HG02938 (cell line): Measurements from ENCODE around the gene RXFP4.
"Not testable (repeated sequence)": the region's sequence is repeated elsewhere in the genome, so short reads cannot be mapped to it uniquely, and the experiment has no call there.

ENCODE experiments used
- ATAC-seq: cut with Tn5 transposase; IDR thresholded peaks from one replicate; pipeline ENCODE4 v1.9.1; 2021; ENCODE audit warnings: mild to moderate bottlenecking, moderate library complexity; ENCODE audit not compliant: unreplicated experiment

Gene RXFP4

GRCh38 chr1:155976913-155977689 lies 35.7 kb downstream of the RXFP4 start:
- ATAC-seq = no peak

GRCh38 chr1:155977690-155978324 lies 36.4 kb downstream of the RXFP4 start:
- no peak for ATAC-seq

GRCh38 chr1:155978325-155978972 lies 37.0 kb downstream of the RXFP4 start, which contains the start of gene ARHGEF2:
Gene ARHGEF2 (minus strand): TSS chr1:155978547. CDS start chr1:155978427, 120 bp downstream.
- no peak for ATAC-seq

GRCh38 chr1:155978973-155979429 lies 37.6 kb downstream of the RXFP4 start:
- no peak for ATAC-seq

GRCh38 chr1:155979597-155980343 lies 38.3 kb downstream of the RXFP4 start:
- no peak for ATAC-seq

GRCh38 chr1:155981266-155982088 lies 40.0 kb downstream of the RXFP4 start:
- no peak for ATAC-seq

GRCh38 chr1:155982106-155982505 lies 40.7 kb downstream of the RXFP4 start:
- ATAC-seq = no peak

- no peak for ATAC-seq
Measured at GRCh38 chr1:155983191-155984024, 42.0 kb downstream of the RXFP4 start.

GRCh38 chr1:155984341-155984740 lies 42.9 kb downstream of the RXFP4 start:
- no peak for ATAC-seq

GRCh38 chr1:155984903-155985645 lies 43.6 kb downstream of the RXFP4 start:
- ATAC-seq = not testable (repeated sequence)

GRCh38 chr1:155989242-155990004 lies 48.0 kb downstream of the RXFP4 start:
- ATAC-seq = peak; percentile 51

- ATAC-seq = no peak
Measured at GRCh38 chr1:155990005-155990739, 48.7 kb downstream of the RXFP4 start.
